HG03342 (cell line): ENCODE data around the gene OR12D1.

Source experiments
- ATAC-seq: cut with Tn5 transposase; IDR thresholded peaks from one replicate; pipeline ENCODE4 v1.9.1; 2021; ENCODE audit warnings: mild to moderate bottlenecking, moderate library complexity; ENCODE audit not compliant: unreplicated experiment

Gene OR12D1

DNA sequence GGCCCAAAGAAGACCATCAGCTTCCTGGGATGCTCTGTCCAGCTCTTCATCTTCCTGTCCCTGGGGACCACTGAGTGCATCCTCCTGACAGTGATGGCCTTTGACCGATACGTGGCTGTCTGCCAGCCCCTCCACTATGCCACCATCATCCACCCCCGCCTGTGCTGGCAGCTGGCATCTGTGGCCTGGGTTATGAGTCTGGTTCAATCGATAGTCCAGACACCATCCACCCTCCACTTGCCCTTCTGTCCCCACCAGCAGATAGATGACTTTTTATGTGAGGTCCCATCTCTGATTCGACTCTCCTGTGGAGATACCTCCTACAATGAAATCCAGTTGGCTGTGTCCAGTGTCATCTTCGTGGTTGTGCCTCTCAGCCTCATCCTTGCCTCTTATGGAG lies 47.3 kb downstream of the OR12D1 start:
- no peak for ATAC-seq

DNA sequence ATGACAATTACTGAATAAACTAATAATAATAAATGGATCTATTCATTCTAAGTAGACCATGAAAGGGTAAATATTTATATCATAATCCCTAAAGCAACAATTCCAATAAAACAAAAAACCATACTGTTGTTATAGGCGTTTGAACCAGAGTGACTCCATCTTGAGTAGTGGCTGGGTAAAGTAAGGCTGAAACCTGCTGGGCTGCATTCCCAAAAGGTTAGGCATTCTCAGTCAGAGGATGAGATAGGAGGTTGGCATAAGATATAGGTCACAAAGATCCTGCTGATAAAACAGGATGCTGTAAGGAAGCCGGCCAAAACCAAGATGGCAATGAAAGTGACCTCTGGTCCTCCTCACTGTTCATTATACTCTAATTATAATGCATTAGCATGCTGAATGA lies 50.6 kb downstream of the OR12D1 start:
- ATAC-seq = no peak

DNA sequence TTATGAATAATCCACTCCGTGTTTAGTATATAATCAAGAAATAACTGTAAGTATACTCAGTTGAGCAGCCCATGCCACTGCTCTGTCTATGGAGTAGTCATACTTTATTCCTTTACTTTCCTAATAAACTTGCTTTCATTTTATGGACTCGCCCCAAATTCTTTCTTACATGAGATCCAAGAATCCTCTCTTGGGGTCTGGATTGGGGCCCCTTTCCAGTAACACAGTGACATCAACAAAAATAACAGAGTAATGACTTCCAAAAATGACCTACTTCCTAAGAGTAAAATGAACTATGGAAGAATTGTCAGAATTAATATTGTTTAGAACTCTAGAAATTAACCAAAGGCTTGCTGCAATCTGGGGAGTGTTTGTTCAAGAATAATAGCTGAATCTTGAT lies 51.1 kb downstream of the OR12D1 start:
- ATAC-seq = no peak

DNA sequence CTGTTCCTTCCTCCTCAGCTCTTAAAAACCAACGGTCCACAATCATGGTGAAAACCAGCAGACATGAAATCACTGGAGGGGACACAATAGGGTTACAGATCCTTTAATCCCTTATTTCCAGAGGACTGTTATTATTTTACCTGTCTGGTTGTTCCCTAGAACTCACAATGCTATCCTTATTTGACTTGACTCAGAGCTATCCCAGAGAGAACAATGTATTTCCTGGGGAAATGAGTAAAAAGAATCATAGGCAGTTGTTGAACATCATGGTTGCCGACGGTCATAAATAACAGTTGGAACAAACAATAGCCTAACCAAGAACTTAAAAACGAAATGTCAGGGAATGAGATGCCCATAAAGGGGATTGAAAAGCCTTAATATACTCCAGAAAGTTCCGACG lies 51.5 kb downstream of the OR12D1 start:
- no peak for ATAC-seq
